GM19328 (cell line): ENCODE data around the gene PRPF19.

Experiments used
- ATAC-seq: cut with Tn5 transposase; IDR thresholded peaks from one replicate; pipeline ENCODE4 v1.9.1; 2021; ENCODE audit warnings: mild to moderate bottlenecking, moderate library complexity; ENCODE audit not compliant: unreplicated experiment

The PRPF19 gene

DNA sequence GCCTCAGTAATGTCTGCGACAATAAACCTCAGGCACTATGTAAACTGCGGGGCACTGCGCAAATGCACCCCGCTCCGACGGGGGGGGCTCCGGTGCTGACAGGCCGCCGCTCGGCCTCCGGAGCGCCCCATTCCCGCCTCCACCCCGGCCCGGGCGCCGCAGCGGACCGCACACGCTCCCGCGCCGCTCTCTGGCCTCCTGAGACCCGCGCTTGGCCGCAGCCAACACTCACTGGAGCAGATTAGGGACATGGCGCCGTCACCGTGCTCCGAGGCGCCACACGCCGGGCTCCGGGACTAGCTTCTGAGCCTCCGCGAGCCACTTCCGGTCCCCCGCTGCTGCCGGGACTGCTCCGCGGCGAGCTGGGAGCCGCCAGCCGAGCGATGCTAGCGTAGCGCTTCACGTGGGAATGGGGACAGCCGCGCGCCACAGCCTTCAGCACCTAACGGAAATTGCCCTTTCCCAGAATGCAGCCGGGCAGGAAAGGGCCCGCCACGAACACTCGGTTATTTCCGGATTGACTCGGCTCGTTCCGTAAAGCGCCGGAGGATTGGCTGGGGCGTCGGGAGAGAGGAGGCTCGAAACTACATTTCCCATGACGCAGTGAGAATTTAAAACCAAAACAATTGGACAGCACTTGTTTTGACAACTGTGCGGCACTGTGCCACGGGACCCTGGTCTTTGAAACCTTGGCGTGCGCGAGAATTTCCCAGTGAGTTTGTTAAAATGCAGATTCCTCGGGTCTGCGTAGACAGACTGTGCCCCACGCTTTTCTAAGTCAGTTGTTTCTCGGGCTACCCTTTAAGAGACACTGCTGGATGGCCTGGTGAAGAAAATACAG lies at the start of gene PRPF19:
Gene PRPF19, minus strand, starts transcription at position 454 of the 841 bp plus-strand sequence. Its CDS starts 203 bp downstream, at position 251.
- ATAC-seq = peak; percentile 77

DNA sequence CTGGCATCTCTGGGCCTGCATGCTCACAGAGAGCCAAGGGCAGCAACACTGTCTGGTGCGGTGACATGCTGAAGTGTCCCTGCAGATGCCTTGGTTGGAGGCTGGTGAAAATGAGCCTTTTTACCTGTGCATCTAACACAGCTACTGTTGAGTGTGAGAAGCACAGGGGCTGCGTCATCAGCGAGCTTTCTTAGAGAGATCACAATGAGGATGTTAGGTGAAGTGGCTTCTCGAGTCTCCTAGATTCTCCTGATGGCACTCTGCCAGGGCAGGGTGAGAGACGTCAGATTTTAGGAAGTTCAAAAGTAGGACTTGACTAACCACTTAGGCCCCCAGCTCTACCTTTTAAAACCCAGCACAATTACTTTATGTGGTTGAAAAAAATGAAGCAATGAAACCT lies 49.2 kb upstream of the PRPF19 start:
- ATAC-seq = no peak

DNA sequence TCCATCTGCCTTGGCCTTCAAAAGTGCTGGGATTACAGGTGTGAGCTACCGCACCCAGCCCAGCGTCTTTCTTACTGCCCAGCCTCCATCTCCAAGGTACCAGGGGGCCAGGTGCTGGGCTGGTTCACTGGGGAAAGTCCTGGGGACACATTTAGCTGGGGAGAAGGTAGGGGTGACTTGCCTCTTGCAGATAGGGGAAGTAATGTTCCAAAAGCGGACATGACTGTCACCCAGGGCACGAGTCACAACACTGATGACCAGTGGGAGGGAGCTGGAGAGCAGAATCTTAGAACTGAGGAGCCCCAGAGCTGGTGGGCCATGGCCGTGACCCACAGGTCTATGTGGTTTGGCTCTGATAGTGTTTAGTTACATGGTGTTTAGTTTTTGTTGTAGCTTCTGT lies 48.0 kb upstream of the PRPF19 start:
- no peak for ATAC-seq

DNA sequence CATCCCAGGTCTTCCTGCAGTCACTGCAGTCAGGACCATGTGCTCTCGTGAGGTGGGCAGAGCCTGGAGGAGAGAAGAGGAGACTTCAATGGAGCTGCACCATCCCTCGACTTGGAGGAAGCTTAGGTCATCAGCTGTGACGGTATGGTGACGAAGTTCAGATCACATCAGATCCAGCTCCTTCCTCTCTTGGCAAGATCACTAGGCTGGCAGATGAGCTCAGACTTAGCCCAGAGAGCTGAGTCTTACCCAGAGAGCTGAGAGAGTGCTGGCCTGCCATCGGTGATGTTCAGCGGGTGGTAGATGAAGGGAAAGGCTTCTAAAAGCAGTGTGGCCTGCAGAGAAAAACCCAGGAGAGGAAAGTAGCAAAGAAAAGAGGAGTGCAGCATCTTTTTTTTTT lies 47.4 kb upstream of the PRPF19 start:
- no peak for ATAC-seq

DNA sequence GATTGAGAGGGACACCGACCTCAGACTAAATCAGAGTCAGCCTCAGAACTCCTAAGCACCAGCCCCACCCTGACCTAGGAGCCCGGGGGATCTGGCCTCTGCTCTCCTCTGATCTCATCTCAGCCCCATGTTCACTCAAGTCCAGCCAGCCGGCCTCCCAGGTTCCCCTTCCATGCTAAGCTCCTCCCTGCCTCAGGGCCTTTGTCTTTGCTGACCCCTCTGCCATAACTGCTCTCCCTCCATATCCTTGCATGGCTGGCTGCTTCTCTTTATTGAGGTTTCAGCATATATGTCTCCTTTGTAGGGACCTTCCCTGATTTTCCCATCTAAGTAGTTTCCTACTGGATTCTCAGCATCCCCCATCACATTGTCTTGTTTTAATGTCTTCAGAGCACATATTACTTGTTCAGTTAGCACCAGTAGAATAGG lies 46.4 kb upstream of the PRPF19 start:
- no peak for ATAC-seq

DNA sequence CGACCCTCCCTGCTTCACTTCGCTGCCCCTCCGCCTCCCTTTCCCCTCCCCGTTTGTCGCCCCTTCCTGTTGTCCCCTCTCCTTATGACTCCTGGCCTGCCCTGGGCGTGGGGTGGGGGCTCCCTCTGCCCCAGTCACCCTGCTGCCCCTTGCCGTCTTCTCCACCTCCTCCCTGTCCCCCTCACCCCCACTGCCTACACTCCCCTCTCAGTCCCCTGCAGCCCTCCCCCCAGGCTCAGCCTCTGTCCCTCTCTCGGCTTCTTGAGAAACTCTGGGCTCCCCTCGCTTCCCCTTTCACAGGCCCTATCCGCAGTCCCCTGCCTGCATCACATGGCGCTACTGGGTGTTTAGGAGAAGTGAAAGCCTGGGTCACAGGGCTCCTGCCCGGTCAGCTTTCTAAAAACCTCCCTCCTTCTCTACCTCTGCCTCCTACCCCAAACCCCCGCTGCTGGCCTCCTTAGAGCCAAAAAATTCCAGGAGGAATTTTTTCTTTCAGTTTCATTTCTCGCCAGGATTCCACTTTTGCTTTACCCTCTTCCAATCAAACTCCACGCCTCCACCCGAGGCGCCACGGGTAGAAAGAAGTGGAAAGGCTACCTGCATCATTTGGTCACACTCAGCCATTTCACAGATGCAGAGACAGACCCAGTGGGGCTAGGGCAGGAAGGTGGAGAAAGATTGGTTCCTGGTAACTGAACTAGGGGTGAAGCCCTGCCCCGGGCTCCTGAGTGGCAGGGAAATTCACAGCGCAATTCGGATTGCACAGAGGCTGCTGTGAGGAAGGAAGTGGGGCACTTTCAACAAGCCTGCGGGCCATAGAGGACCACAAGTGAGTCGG lies 45.7 kb upstream of the PRPF19 start, which contains the start of gene SLC15A3:
Gene SLC15A3, minus strand, starts transcription at position 273 of the 838 bp plus-strand sequence. CDS start 625 bp downstream, outside the sequence.
- ATAC-seq = peak; percentile 70

DNA sequence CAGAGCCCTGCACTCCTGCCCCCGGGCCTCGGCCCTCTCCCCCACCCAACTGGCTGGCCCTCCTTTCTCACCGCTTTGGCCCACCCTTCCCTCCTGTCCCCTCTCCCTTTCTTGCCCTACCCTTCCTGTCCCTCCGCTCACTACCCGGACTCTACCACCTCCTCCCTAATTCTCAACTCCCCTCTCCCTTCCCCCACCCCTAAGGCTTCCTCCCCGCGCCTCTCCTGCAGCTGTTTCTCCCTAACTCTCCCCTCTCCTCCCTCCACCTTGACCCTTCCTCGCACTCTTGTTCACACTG lies 45.2 kb upstream of the PRPF19 start:
- no peak for ATAC-seq

DNA sequence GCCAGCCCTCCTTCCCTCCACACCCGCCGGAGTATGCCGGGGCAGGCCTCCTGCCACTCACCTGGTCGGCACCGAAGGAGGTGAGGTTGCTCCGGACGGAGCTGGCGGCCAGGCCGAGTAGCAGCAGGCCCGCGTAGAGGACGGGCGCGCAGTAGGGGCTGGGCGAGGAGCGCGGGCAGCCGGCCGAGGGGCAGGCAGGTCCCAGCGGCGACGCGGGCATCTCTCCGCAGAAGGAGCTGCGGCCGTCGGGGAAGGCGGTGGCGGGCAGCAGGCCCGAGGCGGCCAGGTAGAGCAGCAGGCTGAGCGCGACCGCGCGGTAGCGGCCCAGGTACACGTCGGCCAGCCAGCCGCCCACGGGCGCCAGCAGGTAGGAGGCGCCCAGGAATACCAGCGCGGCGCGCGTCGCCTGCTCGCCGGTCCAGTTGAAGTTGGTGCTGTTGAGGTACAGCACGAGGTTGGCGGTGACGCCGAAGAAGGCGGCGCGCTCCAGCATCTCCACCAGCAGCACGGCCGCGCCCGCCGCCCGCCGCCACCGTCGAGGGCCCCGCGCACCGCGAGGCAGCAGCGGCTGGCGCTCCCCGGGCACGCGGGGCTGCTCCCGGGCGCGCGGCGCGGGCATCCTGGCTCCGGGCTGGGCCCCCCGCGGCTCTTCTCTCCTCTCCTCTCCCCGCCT lies 44.7 kb upstream of the PRPF19 start:
- ATAC-seq = no peak

DNA sequence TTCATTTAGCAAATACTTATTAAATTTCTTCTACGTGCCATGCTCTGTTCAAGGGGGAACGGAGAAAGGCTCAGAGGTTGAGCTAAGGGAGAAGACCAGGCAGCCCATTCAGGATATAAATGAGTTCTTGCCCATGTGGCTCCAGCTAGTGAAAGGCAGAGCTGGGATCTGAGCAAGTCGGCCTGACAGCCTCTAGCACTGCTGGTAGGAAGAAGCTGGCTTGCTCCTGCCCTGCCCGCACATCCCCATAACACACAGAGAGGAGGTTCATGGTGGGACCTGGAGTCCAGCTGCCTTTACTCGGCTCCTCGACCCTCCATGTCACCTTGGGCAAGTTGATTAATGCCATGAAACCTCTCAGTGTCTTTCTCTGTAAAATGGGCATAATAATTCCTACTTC lies 43.6 kb upstream of the PRPF19 start:
- no peak for ATAC-seq

DNA sequence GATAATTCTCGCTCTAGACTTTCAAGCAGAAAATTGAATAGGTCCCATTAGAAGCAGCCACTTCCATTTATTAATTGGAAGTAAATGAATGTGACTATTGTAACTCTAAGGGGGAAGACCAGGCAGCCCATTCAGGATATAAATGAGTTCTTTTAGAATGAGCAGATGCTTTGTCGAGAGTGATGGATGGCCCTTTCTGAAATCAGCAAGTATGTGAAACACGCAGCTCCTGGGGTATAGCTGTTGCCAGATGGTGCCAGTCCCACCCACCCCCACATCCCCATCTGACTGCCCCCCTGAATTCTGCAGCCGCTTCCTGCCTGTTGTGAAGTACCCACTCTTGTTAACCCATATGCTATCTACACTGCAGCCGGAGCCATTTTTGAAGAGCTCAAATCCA lies 41.9 kb upstream of the PRPF19 start:
- ATAC-seq = no peak

DNA sequence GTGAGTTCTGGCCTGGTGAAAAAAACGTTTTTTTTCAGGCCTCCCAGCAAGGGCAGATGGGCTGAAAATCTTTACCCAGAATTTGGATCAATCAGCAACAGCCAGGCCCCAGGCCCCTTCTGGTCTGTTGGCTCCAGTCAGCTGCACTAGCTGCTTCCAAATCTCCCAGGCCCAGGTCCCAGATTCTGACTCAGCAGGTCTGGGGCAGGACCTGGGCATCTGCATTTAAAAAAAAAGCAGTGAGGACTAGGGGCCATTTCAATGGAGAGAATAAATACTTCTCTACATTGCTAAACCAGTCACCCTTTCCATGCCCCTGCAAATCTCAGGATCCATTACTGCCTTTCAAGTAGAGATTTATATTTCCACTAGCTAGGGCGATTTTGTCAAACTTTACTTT lies 41.3 kb upstream of the PRPF19 start:
- no peak for ATAC-seq

DNA sequence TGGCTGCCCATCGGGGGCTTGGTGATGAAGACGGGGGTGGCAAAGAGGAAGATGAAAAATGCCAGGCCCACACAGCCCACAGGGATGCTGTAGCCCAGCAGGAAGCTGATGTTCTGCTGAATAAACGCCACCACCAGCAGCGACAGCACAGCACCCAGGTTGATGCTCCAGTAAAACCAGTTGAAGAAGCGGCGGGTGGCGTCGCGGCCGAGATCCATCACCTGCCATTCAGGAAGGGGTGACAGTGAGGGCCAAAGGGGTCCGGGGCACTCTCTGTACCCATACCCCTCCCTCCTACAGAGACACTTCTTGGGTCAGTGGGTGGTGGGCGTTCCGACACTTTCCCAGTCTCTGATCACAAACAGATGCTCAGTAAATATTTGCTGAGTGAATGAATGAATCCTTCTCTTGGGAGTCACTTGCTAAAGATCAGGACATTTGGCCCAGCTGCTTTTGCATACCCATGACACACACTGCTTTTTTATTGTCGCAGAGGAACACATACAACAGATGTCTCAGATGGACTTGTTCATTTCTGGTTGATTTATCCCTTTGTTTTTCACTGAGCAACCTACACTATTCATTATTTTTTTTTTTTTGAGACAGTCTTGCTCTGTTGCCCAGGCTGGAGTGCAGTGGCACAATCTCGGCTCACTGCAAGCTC lies 40.3 kb upstream of the PRPF19 start:
- no peak for ATAC-seq

DNA sequence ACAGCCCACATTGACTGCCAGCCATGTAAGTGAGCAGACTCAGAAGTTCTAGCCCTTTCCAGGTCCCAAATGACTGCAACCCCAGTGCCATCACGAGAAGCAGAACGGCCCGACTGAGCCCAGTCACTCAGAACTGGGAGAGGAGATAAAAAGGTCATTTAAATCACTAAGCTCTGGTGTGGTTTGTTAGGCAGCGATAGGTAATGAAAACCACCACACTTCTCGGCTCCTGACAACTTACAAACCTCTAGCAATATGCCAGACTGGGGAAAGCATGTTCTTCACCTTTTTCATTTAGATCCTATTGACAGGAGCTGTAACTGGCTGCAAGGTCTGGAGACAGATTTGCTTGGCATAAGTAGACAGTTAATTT lies 38.9 kb upstream of the PRPF19 start:
- ATAC-seq = no peak

DNA sequence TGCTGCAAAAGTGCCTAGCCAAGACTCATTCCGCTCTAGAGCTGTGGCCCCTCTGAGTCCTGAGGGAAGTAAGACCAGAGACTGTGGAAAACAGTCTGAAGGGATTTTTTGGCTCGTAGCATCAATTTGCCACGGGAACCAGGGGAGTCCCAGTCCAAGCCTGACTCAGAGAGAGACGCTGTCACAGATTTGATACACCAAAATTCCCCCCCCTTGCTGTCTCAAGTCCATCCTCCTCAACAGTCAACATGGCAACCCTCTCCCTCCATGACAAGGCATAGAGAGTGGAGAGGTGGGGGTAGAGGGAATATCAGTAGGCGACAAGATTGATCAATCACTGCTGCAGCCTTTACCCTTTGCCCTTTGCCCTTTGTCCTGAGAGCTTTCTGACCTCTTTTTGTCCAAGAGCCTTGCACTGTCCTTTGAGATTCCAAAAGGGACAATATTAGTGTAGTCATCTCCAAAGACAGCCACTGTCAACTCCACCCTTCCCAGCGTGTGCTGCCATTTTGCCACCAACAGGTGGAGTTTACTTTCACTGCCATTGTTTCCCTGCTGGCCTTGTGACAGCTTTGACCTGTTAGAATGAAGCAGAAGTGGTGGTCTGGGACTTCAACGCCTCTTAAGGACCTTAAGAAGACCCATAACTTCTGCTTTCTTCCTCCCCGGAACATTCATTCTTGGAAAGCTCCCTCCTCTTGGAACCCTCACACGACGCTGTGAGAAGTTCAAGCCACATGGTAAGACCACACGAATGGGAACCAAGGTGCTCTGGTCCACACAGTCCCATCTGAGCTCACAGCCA lies 38.3 kb upstream of the PRPF19 start:
- ATAC-seq = no peak

DNA sequence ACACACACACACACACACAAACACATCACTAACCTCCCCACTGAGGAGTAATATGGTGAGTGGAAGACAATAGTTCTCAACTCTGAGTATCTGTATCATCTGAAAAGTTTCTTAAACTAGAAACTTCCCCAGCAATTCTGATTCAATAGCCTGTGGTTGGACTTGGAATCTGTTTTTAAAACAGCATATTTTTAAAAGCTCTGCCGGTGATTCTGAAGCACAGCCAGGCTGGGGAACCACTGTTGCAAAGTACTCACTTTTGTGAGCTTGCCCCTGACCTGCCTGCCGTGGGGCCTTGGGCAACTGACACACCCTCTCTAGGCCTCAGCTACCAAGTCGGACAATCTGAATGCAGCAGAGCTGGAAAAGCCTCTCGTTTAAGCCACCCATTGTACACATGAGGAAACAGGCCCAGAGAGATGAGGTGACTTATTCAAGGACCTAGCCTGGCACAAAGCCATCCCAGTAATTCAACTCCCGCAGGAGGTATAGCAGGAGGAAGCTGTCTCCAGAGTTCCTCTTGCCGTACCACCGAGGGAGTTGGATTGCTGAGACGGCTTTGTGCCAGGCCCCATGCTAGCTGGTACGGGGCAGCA lies 36.7 kb upstream of the PRPF19 start:
- ATAC-seq = no peak

DNA sequence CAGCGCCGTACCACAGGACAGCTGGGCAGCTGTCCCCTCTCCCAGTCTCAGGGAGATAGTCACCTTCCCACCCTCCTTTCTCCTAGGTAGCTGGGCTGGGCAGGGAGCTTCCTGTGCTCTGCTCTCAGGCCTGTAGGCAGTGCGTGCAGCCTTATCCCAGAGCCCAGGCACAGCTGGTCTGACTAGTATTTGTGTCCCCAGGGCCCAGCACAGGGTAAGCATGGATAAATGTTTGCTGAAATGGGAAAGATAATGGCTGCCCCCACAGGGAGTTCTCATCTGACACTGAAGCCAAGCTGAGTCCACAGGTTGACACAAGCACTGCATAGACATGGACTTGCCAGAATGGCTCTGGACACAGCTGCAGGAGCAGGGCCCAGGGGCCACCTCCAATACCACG lies 35.8 kb upstream of the PRPF19 start:
- ATAC-seq = no peak

DNA sequence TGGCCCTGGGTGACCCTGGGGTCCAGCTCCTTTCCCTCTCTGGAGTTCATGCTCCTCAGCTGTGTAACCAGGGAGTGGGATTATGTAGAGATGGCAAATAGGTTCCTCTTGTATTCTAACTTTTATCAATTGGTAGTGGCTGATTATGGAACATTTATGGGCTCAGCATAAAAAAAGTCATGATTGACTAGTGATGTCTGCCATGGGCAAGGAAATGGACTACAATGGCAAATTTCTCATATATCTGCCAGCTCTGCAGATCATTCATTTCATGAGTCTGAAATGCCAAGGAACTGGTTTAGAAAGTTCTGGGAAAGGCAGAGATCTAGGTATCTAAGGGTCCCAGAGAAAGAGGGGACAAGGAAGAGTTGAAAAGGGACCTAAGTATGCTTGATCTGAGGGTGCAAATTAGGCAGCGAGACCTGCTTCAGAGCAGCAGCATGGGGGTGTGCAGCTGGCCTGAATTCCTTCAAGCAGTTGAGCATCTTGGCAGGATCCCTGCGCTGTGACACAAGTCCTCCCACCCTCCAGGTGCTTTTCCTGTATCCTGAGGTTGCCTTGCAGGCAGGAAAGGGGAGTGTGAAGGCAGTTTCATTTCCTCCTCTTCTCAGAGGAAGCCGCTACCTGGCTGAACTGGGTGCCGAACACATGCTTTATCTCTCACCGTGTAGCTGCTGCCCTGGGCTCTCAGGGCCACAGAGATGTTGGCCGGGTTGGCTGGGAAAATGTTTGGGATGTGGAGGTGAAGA lies 35.2 kb upstream of the PRPF19 start:
- no peak for ATAC-seq

DNA sequence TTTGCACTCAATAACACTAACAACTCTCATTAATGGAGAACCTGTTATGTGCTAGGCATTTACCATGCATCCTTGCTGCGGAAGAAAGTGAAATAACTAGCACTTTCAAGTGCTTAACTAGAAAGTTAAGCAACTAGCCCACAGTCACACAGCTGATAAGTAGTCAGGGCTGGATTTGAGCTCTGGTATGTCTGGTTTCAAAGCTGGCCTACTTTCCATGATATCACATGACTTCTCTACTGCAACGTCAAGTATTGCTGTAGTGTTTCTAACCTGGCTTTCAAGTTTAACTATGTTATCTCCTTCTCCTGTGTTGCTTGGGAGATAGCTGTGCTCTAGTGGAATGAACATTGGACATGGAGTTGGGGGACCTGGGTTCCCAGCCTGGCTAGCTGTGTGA lies 33.5 kb upstream of the PRPF19 start:
- no peak for ATAC-seq

DNA sequence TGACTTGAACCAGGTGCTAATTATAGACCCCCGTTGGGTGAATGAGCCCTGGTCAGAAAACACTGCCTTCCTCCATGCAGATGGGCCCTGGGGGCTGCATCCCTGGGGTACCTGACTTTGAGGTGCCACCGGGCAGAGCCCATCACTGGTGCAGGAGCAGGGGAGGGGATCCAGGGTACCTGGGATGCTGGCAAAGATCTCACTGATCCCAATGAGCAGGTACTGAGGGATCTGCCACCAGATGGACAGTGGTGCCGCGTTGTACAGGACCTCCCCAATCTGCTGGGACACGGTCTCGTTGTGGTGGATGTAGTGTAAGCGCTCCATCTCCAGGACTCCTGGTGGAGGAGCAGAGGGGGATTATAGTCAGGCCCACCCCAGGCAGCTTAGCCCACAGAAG lies 32.9 kb upstream of the PRPF19 start:
- no peak for ATAC-seq
